RCC 7860 (cell line): ENCODE measurements around the gene ZNF341.
A peak's percentile ranks its signal among the peaks of the same experiment; 100 is the strongest.
"Not testable (repeated sequence)": the region's sequence is repeated elsewhere in the genome, so short reads cannot be mapped to it uniquely, and the experiment has no call there.

Experiments
- DNase-seq: peaks from one replicate; pipeline ENCODE4 v3.0.0-alpha.2; 2015; ENCODE audit warnings: low spot score
- FAIRE-seq: peaks from 2 replicates; lab custom pipeline; 2012; peaks lifted over from hg19 to GRCh38; lab: Jason Lieb, UNC

ZNF341 gene

GRCh38 chr20:33791959-33792597 is 60.3 kb downstream of the ZNF341 start:
- FAIRE-seq (no peak), DNase-seq (no peak)

- FAIRE-seq, result not testable (repeated sequence)
Observed at GRCh38 chr20:33792598-33792989, 60.8 kb downstream of the ZNF341 start.

GRCh38 chr20:33793011-33793931 is 61.5 kb downstream of the ZNF341 start:
- no peak for DNase-seq
- FAIRE-seq, result no peak

More at GRCh38 chr20:33792598-33792989, 60.8 kb downstream of the ZNF341 start:
- DNase-seq, result not testable (repeated sequence)

GRCh38 chr20:33796263-33796906 is 64.6 kb downstream of the ZNF341 start:
- FAIRE-seq (no peak), DNase-seq (no peak)

GRCh38 chr20:33796907-33797544 is 65.2 kb downstream of the ZNF341 start:
- DNase-seq, result no peak
- FAIRE-seq, result no peak

GRCh38 chr20:33798444-33798843 is 66.6 kb downstream of the ZNF341 start:
- DNase-seq (no peak), FAIRE-seq (no peak)

GRCh38 chr20:33803921-33804337 is 72.1 kb downstream of the ZNF341 start:
- DNase-seq, result peak; percentile 66
- FAIRE-seq, result peak; percentile 88

GRCh38 chr20:33808388-33808787 is 76.6 kb downstream of the ZNF341 start:
- FAIRE-seq, result no peak
- DNase-seq, result no peak

GRCh38 chr20:33810259-33810658 is 78.5 kb downstream of the ZNF341 start:
- FAIRE-seq, result no peak
- DNase-seq, result no peak

- DNase-seq (peak; percentile 97), FAIRE-seq (peak; percentile 69)
Observed at GRCh38 chr20:33810885-33811775, 79.3 kb downstream of the ZNF341 start, which contains the start of gene CHMP4B. Gene CHMP4B (plus strand): TSS chr20:33811348. CDS start chr20:33811469, 121 bp downstream.

- FAIRE-seq, result no peak
- DNase-seq, result no peak
Observed at GRCh38 chr20:33811776-33812151, 80.0 kb downstream of the ZNF341 start.

- FAIRE-seq, result no peak
- peak; percentile 54 for DNase-seq
Observed at GRCh38 chr20:33812152-33812849, 80.5 kb downstream of the ZNF341 start.

- FAIRE-seq (no peak), DNase-seq (no peak)
Observed at GRCh38 chr20:33812908-33813462, 81.2 kb downstream of the ZNF341 start.

- DNase-seq (no peak), FAIRE-seq (no peak)
Observed at GRCh38 chr20:33814238-33814712, 82.5 kb downstream of the ZNF341 start.

- FAIRE-seq (no peak), DNase-seq (no peak)
Observed at GRCh38 chr20:33815671-33816070, 83.9 kb downstream of the ZNF341 start.

- DNase-seq (no peak), FAIRE-seq (no peak)
Observed at GRCh38 chr20:33816191-33816590, 84.4 kb downstream of the ZNF341 start.

- FAIRE-seq, result no peak
- no peak for DNase-seq
Observed at GRCh38 chr20:33817411-33817810, 85.6 kb downstream of the ZNF341 start.

GRCh38 chr20:33819456-33819855 is 87.7 kb downstream of the ZNF341 start:
- no peak for DNase-seq
- no peak for FAIRE-seq

GRCh38 chr20:33820362-33820761 is 88.6 kb downstream of the ZNF341 start:
- DNase-seq (no peak), FAIRE-seq (no peak)
